ENCODE results near the gene LTBR.

The LTBR gene

DNA sequence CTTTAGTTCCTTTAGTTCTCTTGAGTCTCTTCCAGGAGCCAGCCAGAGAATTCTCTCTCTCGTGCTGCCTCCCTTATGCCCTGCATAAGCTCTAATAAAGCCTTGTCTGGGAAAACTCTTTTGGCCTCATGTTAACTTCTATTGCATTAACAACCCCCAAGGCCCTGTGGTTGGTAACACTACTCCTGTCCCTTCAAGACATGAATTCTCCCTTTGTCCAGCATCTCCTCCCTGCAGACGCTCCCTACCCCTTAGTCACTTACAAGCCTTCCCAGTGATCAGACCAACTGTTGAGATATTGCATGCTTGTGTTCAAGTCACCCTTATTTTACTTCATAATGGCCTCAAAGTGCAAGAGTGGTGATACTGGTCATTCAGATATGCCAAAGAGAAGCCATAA lies 12.1 kb downstream of the LTBR start:
- no peak overlapping the region for H3K9ac ChIP-seq
- no peaks in the 10 kb centered on the region for H3K36me3 ChIP-seq
- H3K4me1 ChIP-seq = no peaks in the 10 kb centered on the region
- no peaks in the 10 kb centered on the region for H3K27me3 ChIP-seq
- no peak overlapping the region for H3K4me2 ChIP-seq
- H3K4me3 ChIP-seq = no peak overlapping the region
- H4K20me1 ChIP-seq = no peaks in the 10 kb centered on the region
- no peaks in the 10 kb centered on the region for H3K9me3 ChIP-seq
- H3K27ac ChIP-seq = no peak overlapping the region
- no peak for TF ChIP-seq Cebpa-rat (IDR thresholded peaks at IDR 0.05)

DNA sequence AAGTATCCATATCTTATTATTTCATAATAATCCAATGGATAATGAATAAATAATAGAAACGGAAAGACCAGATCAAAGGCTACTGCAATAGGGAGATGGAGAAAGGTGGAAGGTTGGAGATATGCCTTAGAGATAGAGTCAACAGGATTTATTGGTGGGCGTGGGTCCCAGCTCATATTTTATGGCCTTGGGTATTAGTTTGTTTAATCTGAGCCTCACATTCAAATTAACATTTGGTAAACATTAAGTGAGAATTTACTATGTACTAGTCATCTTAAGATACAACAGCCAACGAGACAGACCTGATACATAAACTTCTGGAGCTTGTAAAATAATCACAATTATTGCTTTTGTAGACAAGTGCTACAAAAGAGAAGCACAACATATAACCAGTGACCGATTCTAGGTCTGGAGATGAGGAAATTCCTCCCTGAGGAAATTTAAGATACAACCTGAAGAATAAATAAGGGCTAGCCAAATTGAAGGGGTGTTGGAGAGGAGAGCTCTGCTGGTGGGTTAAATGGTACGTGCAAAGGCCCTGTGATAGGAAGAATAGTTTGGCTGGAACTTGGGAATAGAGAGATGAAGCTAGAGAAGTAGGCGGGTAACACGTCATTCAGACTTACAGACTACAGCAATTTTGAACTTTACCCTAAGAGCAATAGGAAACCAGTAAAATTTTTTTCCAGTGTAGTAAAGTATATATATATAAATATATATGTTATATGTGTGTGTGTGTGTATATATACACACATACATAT lies 16.1 kb downstream of the LTBR start:
- Histone ChIP-seq H3K4me1 (no peaks in the 10 kb centered on the region), H3K27me3 (no peaks in the 10 kb centered on the region), H3K36me3 (no peaks in the 10 kb centered on the region), H3K9me3 (no peaks in the 10 kb centered on the region), H3K27ac (no peak overlapping the region), H3K4me3 (no peak overlapping the region), H4K20me1 (no peaks in the 10 kb centered on the region), H3K4me2 (no peak overlapping the region), H3K9ac (no peak overlapping the region)
- no peak for TF ChIP-seq Cebpa-rat (IDR thresholded peaks at IDR 0.05)

DNA sequence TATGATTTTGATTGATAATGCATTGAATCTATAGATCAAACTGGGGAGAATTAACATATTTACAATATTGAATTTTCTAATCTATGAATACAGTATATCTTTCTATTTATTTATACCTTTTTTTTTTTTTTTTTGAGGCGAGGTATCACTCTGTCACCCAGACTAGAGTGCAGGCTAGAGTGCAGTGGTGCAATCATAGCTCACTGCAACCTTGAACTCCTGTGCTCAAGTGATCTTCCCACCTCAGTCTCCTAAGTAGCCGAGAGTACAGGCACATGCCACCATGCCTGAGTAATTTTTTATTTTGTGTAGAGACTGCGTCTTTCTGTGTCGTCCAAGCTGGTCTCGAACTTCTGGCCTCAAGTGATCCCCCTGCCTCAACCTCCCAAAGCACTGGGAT lies 20.4 kb downstream of the LTBR start:
- Histone ChIP-seq H3K4me2 (no peak overlapping the region), H3K36me3 (no peaks in the 10 kb centered on the region), H3K9ac (no peak overlapping the region), H3K9me3 (no peaks in the 10 kb centered on the region), H3K27ac (no peak overlapping the region), H4K20me1 (no peaks in the 10 kb centered on the region), H3K4me3 (no peak overlapping the region), H3K27me3 (no peaks in the 10 kb centered on the region), H3K4me1 (no peaks in the 10 kb centered on the region)
- no peak for TF ChIP-seq Cebpa-rat (IDR thresholded peaks at IDR 0.05)

DNA sequence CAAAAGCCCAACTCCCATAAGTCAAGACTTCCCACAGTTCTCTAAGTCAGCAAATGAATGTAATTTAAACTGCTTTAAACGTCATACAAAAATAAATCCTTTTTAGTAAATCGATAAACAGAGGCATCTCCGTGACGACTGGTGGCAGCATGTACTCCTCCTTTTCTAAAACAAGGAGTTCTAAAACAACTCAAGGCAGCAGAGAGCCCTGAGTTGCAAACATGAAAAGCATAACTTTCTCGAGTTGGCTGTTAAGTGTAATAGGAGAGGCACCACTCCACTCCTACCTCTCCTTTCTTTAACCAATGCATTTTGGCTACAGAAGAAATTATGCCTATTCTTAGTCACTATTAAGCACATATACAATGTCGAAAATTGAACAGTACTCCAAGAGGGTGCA lies 22.0 kb downstream of the LTBR start:
- H3K9me3 ChIP-seq = no peaks in the 10 kb centered on the region
- H3K4me1 ChIP-seq = no peaks in the 10 kb centered on the region
- no peak overlapping the region for H3K9ac ChIP-seq
- H3K27ac ChIP-seq = no peak overlapping the region
- H3K36me3 ChIP-seq = no peaks in the 10 kb centered on the region
- no peaks in the 10 kb centered on the region for H3K27me3 ChIP-seq
- no peak overlapping the region for H3K4me3 ChIP-seq
- H4K20me1 ChIP-seq = no peaks in the 10 kb centered on the region
- no peak for TF ChIP-seq Cebpa-rat (IDR thresholded peaks at IDR 0.05)
- no peak overlapping the region for H3K4me2 ChIP-seq

DNA sequence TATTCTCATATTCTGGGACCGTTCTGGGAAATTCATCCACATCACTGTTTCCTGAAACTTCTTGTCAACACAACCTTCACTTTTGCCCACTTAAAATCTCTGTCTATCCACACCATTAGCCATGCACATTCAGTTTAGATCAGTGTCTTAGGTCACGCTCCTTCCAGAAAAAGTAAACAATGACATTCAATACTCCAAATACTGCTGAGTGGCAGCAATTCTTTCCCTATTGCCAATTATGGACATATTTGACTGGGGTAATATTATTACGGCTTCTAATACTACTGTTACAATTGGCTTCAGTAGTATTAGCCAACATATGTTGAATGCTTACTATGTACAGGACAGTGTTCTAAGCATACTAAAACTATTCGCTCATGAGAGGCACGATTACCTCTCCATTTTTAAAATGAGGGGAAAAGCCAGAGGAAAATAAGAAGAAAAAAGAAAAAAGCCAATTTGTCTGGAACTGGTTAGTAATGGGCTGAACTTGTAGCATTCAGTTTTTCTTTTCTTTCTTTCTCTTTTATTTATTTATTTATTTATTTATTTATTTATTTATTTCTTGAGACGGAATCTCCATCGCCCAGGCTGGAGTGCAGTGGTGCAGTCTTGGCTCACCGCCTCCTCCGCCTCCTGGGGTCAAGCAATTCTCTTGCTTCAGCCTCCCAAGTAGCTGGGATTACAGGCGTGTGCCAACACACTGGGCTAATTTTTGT lies 23.4 kb downstream of the LTBR start:
- TF ChIP-seq Cebpa-rat (IDR thresholded peaks at IDR 0.05) = no peak

DNA sequence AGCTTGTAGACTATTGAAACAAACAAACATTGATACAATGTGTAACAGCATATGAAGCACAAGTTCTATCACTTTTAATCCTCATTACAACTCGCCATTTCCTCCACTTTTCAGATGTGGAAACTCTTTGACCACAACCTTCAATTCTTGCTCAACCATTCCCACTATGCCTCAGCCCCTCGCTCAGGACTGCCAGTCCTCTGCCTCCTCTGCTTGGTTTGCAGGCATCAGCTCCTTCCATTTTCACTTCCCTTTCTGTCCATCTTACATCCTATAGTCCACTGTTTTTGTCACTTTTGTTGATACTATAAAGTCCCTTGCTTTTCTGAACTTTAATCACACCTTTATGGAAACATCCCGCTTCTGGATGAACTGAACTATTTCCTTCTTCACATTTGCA lies 32.6 kb downstream of the LTBR start:
- H3K4me2 ChIP-seq = no peak overlapping the region
- H3K27ac ChIP-seq = no peak overlapping the region
- H3K27me3 ChIP-seq = no peaks in the 10 kb centered on the region
- H3K4me3 ChIP-seq = no peak overlapping the region
- no peaks in the 10 kb centered on the region for H3K36me3 ChIP-seq
- H3K9ac ChIP-seq = no peak overlapping the region
- H4K20me1 ChIP-seq = no peaks in the 10 kb centered on the region
- no peak for TF ChIP-seq Cebpa-rat (IDR thresholded peaks at IDR 0.05)
- H3K9me3 ChIP-seq = no peaks in the 10 kb centered on the region
- H3K4me1 ChIP-seq = no peaks in the 10 kb centered on the region

More for the DNA sequence above, 23.4 kb downstream of the LTBR start:
- Histone ChIP-seq H3K9ac (no peak overlapping the region), H3K4me2 (no peak overlapping the region), H3K4me3 (no peak overlapping the region), H3K27me3 (no peaks in the 10 kb centered on the region), H3K9me3 (no peaks in the 10 kb centered on the region), H3K36me3 (no peaks in the 10 kb centered on the region), H4K20me1 (no peaks in the 10 kb centered on the region), H3K27ac (no peak overlapping the region), H3K4me1 (no peaks in the 10 kb centered on the region)

DNA sequence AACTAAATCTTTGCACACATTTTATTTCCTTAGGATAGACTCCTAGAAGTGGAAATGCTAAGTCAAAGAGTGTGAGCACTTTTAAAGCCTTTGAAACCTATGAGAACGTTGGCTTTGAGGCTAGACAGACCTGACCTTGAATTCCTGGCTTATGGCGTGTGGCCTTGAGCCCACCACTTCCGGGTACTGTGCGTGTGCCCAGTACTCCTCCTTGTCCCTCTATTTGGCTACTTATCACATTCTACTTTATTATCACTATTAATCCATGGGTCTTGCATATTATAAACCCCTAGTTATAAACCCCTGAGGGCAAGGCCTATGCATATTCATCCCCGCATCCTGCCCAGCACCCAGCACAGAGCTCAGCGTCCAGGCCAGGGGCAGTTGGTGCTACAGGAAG lies 34.8 kb downstream of the LTBR start:
- H3K27ac ChIP-seq = no peak overlapping the region
- H3K36me3 ChIP-seq = no peaks in the 10 kb centered on the region
- no peaks in the 10 kb centered on the region for H4K20me1 ChIP-seq
- H3K4me3 ChIP-seq = no peak overlapping the region
- H3K9me3 ChIP-seq = no peaks in the 10 kb centered on the region
- H3K4me1 ChIP-seq = peaks cover 7% of the 10 kb centered on the region
- no peak overlapping the region for H3K4me2 ChIP-seq
- H3K27me3 ChIP-seq = no peaks in the 10 kb centered on the region
- no peak overlapping the region for H3K9ac ChIP-seq
- TF ChIP-seq Cebpa-rat (IDR thresholded peaks at IDR 0.05) = no peak

DNA sequence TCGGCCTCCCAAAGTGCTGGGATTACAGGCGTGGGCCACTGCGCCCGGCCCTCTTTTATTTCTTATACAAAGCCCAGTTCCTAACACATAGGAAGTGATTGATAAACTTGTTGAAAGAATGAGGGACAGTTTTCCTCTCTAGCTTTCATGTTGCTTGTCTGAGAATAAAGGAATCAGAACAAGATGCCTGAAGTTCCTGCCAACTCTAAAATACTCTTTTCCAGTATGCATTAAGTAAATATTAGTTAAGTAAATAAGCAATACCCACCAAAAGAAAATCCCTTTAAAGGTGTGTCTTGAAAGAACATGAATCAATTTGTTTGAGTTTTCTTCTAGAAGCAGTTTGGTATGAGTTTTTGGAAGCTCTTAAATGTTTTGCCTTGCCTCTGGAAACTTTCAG lies 36.4 kb downstream of the LTBR start:
- no peak overlapping the region for H3K4me3 ChIP-seq
- H3K9ac ChIP-seq = no peak overlapping the region
- H3K27ac ChIP-seq = no peak overlapping the region
- peaks cover 23% of the 10 kb centered on the region for H3K4me1 ChIP-seq
- no peaks in the 10 kb centered on the region for H4K20me1 ChIP-seq
- H3K36me3 ChIP-seq = no peaks in the 10 kb centered on the region
- H3K27me3 ChIP-seq = no peaks in the 10 kb centered on the region
- H3K4me2 ChIP-seq = no peak overlapping the region
- no peaks in the 10 kb centered on the region for H3K9me3 ChIP-seq
- TF ChIP-seq Cebpa-rat (IDR thresholded peaks at IDR 0.05) = no peak

DNA sequence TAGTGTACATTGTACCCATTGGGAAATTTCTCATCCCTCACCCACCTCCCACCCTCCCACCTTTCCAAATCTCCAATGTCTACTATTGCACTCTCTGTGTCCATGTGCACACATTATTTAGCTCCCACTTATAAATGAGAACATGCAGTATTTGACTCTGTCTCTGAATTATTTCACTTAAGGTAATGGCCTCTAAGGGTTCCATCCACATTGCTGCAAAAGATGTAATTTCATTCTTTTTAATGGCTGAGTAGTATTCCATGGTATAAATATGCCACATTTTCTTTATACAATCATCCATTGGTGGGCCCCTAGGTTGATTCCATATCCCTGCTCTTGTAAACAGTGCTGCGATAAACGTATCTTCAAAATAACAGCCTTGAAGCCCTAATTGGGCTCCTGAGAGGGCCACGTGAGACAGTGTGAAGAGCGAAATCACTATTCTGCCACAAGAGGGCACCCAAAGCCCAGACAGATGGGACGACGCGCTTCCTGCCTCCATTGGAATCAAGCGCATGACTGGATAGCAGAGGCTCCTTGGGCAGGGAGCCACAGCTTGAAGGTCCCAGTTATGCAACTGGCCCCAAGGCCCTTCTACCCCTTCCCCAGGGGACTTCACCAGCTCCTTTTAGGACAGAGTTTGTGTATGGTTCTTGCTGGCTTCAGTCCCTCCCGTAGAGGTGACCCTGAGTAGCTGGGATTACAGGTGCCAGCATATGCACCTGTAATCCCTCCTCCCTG lies 39.5 kb downstream of the LTBR start:
- Histone ChIP-seq H3K4me3 (no peak overlapping the region), H3K27me3 (no peaks in the 10 kb centered on the region), H3K9me3 (no peaks in the 10 kb centered on the region), H3K4me1 (peaks cover 53% of the 10 kb centered on the region), H4K20me1 (no peaks in the 10 kb centered on the region), H3K27ac (peak overlapping the region; percentile 96), H3K4me2 (peak overlapping the region; percentile 95), H3K36me3 (no peaks in the 10 kb centered on the region), H3K9ac (no peak overlapping the region; the same call in 1 of the 2 replicates)
- TF ChIP-seq Cebpa-rat (IDR thresholded peaks at IDR 0.05) = peak; percentile 83

DNA sequence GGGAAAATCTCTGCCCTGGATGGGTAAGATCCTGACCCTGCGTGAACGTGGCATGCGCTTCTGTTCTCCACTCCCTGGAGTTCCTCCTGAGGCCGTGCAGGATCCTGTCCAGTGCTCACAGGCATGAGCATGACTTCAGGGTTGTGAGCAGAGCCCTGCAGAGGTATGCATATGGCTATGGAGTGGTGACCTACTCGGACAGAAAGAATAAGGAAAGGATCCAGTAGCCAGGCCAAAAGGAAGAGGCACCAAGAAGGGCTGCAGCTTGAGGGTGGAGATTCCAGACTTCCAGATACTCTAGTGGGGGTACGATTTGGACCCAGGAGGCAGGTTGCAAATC lies 40.0 kb downstream of the LTBR start:
- Histone ChIP-seq H3K4me3 (no peak overlapping the region), H3K9me3 (no peaks in the 10 kb centered on the region), H3K9ac (no peak overlapping the region; the same call in 1 of the 2 replicates), H4K20me1 (no peaks in the 10 kb centered on the region), H3K27me3 (no peaks in the 10 kb centered on the region), H3K4me1 (peaks cover 58% of the 10 kb centered on the region), H3K27ac (peak overlapping the region; percentile 96), H3K4me2 (peak overlapping the region; percentile 95), H3K36me3 (no peaks in the 10 kb centered on the region)
- no peak for TF ChIP-seq Cebpa-rat (IDR thresholded peaks at IDR 0.05)

Measured in BLaER1 (cell line).